ENCODE data around the gene TRAF4.

Gene TRAF4

GRCh38 chr17:28710861-28711722 lies 32.7 kb upstream of the TRAF4 start:
- H3K4me3 ChIP-seq (ENCODE audit: low read depth, low read length) = peak overlapping the region; percentile 59
- TF ChIP-seq CTCF (IDR thresholded peaks at IDR 0.05; ENCODE audit: low read depth, low read length) = no peak

- H3K4me3 ChIP-seq (ENCODE audit: low read depth, low read length) = peak within 1 kb of the TSS; percentile 59
- no peak for TF ChIP-seq CTCF (IDR thresholded peaks at IDR 0.05; ENCODE audit: low read depth, low read length)
Observed at GRCh38 chr17:28711723-28712031, 32.1 kb upstream of the TRAF4 start, which contains the start of gene PROCA1. PROCA1 (minus strand) TSS chr17:28711888; CDS start chr17:28711660, 228 bp downstream.

GRCh38 chr17:28712032-28712704 lies 31.6 kb upstream of the TRAF4 start:
- no peak overlapping the region; the same call in 1 of the 2 replicates for H3K4me3 ChIP-seq (ENCODE audit: low read depth, low read length)
- TF ChIP-seq CTCF (IDR thresholded peaks at IDR 0.05; ENCODE audit: low read depth, low read length) = no peak

GRCh38 chr17:28712705-28713415 lies 31.0 kb upstream of the TRAF4 start:
- no peak overlapping the region for H3K4me3 ChIP-seq (ENCODE audit: low read depth, low read length)
- no peak for TF ChIP-seq CTCF (IDR thresholded peaks at IDR 0.05; ENCODE audit: low read depth, low read length)

- TF ChIP-seq CTCF (IDR thresholded peaks at IDR 0.05; ENCODE audit: low read depth, low read length) = no peak
- no peak overlapping the region for H3K4me3 ChIP-seq (ENCODE audit: low read depth, low read length)
Observed at GRCh38 chr17:28714281-28714680, 29.5 kb upstream of the TRAF4 start.

- no peak for TF ChIP-seq CTCF (IDR thresholded peaks at IDR 0.05; ENCODE audit: low read depth, low read length)
Observed at GRCh38 chr17:28715217-28715616, 28.6 kb upstream of the TRAF4 start.

More at GRCh38 chr17:28715217-28715616, 28.6 kb upstream of the TRAF4 start:
- peak overlapping the region; percentile 93 for H3K4me3 ChIP-seq (ENCODE audit: low read depth, low read length)
